Right renal cortex interstitium (tissue), 3 donors: ENCODE measurements around the gene SORL1. TPM values are rescaled to one million over a fixed set of nuclear protein-coding genes. Genes with fewer than 3 reads are reported as not detected.

ENCODE experiments used
- DNase-seq, 3 donors: peaks; one replicate each; pipeline ENCODE4 v3.0.0-alpha.2; 2013; ENCODE audit warnings: low read depth in 3 of 3, low spot score in 2 of 3
- polyA plus RNA-seq, 3 donors: library from polyadenylated mRNA; unstranded; fragments of 120-200 nt; gene quantifications; one replicate each; pipeline ENCODE4 v1.2.1, GENCODE V29; 2013; ENCODE audit not compliant: insufficient read length in 3 of 3

The SORL1 gene
- polyA plus RNA-seq, 3 donors = 34.7 to 53.5 (median 36.9) TPM

DNA sequence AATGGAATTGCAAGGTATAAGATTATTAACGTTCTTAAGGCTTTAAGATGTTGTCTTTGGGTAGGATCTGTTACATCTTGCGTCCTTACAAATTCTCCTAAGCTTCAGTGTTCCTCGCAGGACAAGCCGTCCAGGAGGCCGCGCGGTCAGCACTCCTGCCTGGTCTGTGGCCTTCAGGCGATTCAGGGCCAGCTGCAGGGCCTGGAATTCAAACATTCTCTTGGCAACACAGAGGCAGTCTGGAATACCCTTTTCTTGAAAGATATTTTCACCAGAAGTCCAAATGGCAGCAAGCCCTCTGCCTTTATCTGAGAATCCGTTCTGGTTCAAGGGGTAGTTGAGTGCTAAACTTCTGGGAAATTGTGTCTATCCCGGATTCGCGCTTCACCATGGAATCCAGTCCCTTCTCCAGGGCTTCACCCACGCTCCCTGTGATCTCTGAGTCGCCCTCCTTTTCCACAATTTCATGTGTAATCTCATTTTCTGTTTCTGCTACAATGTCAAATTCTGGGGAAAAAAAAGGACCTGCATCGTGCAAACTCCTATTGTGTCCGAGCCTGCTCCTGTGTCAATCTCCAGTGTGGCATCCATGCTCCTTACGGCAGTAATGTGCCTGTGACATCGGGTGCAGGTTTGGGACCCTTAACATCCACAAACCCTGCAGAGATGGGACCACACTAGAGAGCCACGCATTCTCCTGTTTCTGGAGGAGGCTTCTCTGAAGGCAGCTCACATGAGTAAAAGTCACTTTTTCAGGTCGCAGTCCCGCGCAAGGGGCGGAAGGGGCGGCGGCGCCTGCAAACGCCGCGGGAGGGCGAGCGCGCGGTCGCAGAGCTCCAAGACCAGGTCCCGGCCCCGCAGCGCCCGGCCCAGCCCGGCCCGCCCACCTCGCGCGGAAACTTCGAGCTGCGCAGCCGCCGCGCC, 25.4 kb upstream of the SORL1 start:
- no peak for DNase-seq

- DNase-seq = no peak
Observed at GRCh38 chr11:121427400-121427744, 24.7 kb upstream of the SORL1 start.

DNA sequence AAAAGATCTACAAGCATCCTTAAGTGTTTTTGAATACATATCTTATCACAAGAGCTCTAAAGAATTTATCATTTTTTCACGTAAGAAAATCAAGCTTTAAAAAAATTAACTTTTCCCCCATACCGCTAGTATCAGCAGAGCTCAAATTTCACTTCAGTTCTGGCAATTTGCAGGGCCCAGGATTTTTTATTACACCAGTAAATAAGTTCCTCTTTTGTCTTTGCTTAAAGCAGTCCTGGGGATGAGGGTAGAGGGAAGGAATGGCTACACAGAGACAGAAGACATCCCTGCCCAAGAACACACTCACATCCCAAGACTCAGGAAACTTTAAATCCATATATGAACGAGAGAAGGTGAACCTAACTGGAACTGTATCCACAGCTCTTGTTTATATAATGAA, 22.6 kb upstream of the SORL1 start:
- DNase-seq = no peak

DNA sequence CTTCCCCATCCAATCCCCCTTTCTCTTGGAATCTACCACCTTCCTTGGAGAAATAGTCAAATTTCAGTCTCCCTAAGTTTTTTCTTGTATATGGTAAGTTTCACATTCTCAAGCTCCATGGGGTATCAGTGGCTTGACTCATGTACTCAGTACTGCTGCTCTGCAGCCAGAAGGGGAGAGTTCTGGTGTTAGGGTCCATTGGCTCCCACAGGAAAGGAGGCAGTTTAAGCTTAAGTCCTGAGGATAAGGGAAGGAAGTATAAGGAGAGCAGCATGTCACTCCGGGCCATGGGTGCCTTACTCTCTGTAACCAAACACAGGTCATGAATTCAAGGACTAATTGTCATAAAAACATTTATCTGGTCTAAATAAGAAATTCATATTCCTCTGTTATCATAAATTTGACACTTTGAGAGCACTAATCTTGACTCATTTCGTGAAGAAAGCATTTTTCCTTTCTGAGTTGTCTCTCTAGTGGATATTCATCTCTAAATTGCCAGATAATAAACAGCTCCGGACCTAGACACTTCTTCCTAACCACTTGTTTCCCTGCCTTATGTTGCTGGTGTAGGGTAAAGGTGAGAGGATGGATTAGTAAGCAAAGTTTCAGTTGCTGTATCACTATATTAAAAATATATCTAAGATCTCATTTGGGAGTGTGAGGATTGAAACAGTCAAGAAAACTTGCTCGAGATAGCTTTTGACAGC, 20.1 kb upstream of the SORL1 start:
- DNase-seq = no peak

- DNase-seq = no peak
Observed at GRCh38 chr11:121435132-121435531, 17.0 kb upstream of the SORL1 start.

DNA sequence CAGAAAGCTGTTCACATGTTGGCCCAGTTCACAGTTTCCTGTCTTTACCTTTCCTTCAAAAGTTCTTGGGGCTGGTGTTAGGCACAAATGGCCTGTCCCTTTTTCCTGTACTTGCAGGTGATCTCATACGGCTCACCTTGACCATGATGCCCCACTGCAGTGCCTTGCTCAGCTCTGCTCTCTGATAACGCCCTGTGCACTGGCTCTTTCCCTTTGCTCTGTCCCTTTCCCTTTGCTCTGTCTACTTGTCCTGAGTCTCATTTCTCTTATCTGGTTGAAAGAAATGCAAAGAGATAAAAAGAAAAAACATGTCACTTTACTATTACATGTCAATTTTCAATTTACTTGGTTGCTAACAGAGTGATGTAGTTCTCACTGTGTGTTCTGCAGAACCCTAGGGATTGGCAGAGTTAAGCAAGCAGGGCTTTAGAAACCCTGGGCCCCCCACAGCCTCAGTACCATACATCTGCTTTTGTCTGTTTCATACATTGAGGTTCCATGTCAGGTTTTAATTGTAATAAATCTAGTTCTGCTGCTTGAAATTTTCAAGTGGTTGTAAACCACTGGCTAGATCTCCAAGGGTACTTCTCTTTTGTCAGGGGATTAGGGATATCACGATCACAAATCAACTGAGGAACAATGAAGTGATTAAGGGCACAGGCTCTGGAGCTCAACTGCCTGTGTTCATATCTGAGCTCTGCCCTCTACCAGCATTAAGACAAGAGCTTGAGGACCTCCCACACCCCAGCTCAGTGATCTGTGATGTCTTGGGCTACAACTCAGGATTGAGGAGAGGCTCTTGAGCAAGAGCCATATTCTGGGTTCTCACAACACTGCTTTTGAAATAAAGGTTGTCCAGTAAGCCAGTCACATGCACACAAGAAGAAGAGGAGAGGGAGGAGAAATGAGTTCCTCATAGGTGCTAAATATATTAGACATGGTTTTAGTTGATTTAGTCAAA, 16.3 kb upstream of the SORL1 start:
- DNase-seq = no peak

DNA sequence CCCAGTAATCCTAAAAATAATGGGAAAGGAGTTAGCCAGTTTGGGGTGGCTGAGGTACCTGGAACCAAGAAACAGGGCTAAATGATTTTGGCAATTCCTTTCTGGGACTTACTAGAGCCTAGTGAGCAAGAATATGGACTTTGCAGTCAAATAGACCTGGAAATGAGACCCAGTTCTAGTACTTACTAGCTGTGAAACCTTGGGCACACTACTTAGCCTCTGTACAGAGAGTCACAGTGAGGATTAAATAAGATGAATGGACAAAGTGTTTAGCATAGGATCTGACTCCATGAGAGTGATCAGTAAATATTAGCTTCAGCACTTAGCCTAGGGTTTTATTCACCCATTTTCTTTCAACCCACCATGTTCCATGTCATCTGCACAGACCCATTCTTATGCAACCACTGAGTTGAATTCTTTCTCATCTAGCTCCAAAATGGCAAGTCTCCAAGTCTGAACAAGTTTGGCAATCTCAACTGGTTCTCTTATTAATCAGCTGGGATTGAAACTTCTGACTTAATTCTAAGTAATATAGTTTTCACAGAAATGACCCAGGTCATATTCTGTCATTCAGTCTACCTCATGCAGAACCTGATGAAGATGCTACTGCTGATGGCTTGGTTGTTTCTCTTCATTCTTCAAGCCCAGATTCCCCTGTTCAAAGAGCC, 15.0 kb upstream of the SORL1 start:
- no peak for DNase-seq

GRCh38 chr11:121437686-121438078, 14.4 kb upstream of the SORL1 start:
- no peak for DNase-seq

GRCh38 chr11:121439337-121439736, 12.8 kb upstream of the SORL1 start:
- DNase-seq = no peak

DNA sequence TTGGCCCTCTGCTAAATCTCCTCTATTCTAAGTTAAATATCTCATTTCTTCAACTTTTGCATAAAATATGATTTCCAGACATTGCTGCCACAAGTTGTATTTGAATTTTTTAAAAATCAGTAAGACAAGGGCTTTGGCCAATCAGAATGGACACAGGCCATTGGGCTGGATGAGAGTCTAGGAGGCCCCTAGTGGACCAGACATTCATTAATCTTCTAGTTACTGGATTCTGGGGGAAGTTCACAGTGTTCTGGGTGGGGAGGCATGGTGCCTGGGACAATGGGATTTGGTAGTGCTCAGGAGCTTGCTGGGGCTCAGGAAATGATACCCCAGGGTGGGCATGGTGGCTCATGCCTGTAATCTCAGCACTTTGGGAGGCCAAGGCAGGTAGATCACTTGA, 12.4 kb upstream of the SORL1 start:
- no peak for DNase-seq

- DNase-seq = no peak
Observed at GRCh38 chr11:121441521-121441920, 10.6 kb upstream of the SORL1 start.

DNA sequence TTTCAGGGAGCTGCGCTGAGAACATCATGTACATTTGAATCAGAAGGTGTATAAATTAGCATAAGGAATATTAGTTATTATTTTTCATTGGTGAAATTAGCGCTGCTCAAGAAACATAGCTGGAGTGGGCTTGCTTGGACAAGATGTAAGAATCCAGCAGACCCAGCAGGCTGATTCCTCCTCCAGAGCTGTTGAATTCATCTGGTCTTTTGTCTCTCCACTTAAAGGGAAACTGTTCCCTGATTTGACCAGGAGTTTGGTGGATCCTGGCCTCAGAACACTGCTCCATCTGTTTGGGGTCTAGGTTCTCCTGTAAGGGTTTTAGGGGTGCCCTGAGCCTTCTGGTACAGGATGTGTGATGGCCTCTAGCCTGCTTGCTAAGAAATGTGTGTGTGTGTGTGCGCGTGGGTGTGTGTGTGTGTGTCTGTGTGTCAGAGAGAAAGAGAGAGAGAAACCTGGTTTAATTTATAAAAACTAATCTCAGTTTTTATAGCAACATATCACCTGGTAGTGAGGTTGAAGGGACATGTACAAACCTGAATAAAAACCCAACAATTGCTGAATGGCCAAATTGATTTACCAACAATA, 8.3 kb upstream of the SORL1 start:
- DNase-seq = no peak

- DNase-seq = no peak
Observed at GRCh38 chr11:121444526-121444925, 7.6 kb upstream of the SORL1 start.

- DNase-seq = no peak
Observed at GRCh38 chr11:121445071-121445768, 6.9 kb upstream of the SORL1 start.

GRCh38 chr11:121446752-121447156, 5.4 kb upstream of the SORL1 start:
- no peak for DNase-seq

DNA sequence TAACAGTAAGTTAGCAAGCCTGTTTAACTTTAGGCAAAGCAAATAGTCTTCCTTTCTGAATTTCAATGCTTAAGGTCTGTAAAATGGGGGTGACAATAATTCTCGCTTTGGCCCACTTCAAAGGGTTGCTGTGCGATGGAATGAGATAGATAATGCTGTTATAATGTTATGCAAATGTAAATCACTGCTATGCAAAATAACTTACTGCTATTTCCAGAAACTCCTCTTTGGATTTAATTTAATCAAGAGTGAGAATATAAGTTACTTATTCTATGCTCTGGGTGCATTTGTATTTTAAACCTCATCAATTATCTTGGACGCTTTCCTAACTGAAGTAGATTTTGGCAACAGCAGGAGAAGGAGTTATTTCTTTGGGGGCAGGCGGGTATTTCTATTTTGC, 4.1 kb upstream of the SORL1 start:
- no peak for DNase-seq

DNA sequence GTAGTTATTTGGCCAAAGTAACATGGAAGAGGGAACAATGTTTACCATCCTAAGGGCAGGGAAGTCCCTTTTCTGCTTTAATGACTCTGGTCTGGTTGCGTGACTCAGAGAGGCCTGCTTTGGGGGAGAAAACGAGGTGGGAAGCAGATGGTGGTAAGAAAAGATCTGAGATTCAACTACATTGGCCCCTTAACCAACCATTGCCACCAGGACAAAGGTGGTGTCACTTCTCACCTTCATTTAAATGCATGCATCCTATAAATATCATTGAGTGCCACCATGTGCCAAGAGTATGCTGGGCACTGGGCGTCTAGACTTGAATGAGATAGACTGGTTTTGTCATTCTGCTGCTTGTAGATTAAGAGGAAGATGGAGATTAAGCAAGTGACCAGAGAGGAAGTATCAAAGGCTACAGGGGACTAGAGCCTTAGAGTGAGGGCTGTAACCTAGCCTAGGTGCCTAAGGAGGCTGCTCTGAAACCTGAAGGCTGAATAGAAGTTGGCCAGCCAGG, 3.6 kb upstream of the SORL1 start:
- DNase-seq = no peak

GRCh38 chr11:121449123-121449522, 3.0 kb upstream of the SORL1 start:
- no peak for DNase-seq

DNA sequence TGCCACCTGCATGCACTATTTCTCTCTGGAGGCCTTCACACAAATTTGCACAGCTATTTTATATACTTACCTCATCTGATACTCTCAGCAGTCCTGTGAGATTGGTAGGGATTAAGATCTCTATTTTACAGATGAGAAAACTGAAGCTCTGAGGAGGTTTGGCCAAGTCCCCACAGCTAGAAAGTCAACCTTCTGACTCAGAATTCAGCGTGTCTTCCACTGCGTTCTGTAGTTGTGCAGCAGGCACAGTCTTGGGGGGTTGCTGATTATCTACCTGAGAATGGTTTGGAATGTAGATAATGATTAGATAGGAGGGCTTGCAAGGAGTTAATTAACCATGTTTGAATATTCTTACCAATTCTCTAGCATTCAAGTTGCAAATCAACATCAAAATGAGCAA, 2.5 kb upstream of the SORL1 start:
- no peak for DNase-seq
